ENCODE data around the gene CDC42BPA. TPM values are rescaled to one million over a fixed set of nuclear protein-coding genes. Genes with fewer than 3 reads are reported as not detected.

Gene CDC42BPA
- polyA plus RNA-seq, 1 donor from 2014 or later: 22.9 TPM

DNA sequence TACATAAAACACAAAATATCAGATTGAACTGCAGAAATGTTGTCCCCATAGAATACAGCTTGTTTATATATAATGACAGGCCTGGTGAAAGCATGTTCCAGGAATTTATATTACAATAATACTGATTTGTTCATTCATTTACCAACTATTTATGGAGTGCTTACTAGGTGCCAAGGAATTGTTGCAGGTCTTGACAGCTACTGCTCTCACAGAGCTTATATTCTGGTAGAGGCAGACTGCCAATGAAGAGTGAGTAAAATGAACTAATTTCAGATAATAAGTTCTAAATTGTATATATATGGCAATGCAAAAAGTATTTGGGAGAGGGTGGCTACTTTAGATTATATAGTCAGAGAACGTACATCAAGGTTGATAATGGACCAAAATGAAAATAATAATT lies 226.2 kb downstream of the CDC42BPA start:
- Histone ChIP-seq H3K4me3 (ENCODE audit: low read length) (no peak overlapping the region), H3K4me2 (ENCODE audit: low read length) (no peak overlapping the region), H3K9me3 (ENCODE audit: low read length) (no peaks in the 10 kb centered on the region), H3K9me2 (ENCODE audit: insufficient read depth, low read length) (no peaks in the 10 kb centered on the region), H4K20me1 (ENCODE audit: insufficient read depth) (no peaks in the 10 kb centered on the region), H3K27me3 (ENCODE audit: insufficient read depth, low read depth, low read length) (no peaks in the 10 kb centered on the region), H3K27ac (ENCODE audit: low read length) (no peak overlapping the region), H3K36me3 (ENCODE audit: insufficient read depth, low read length) (peaks cover 4% of the 10 kb centered on the region), H2AFZ (ENCODE audit: low read depth, low read length) (no peak overlapping the region), H3K79me2 (replicated peaks; ENCODE audit: insufficient read depth, low read length) (no peaks in the 10 kb centered on the region), H3K9ac (ENCODE audit: low read length) (no peak overlapping the region), H3F3A (ENCODE audit: insufficient read depth, low read length, poor library complexity, severe bottlenecking) (no peaks in the 10 kb centered on the region)
- TF ChIP-seq EZH2 (IDR thresholded peaks at IDR 0.05; ENCODE audit: borderline replicate concordance, insufficient read depth, low read length, poor library complexity, severe bottlenecking): no peak
- TF ChIP-seq TAF1 (IDR thresholded peaks at IDR 0.05; ENCODE audit: low read depth): no peak
- TF ChIP-seq, protein P1, sequence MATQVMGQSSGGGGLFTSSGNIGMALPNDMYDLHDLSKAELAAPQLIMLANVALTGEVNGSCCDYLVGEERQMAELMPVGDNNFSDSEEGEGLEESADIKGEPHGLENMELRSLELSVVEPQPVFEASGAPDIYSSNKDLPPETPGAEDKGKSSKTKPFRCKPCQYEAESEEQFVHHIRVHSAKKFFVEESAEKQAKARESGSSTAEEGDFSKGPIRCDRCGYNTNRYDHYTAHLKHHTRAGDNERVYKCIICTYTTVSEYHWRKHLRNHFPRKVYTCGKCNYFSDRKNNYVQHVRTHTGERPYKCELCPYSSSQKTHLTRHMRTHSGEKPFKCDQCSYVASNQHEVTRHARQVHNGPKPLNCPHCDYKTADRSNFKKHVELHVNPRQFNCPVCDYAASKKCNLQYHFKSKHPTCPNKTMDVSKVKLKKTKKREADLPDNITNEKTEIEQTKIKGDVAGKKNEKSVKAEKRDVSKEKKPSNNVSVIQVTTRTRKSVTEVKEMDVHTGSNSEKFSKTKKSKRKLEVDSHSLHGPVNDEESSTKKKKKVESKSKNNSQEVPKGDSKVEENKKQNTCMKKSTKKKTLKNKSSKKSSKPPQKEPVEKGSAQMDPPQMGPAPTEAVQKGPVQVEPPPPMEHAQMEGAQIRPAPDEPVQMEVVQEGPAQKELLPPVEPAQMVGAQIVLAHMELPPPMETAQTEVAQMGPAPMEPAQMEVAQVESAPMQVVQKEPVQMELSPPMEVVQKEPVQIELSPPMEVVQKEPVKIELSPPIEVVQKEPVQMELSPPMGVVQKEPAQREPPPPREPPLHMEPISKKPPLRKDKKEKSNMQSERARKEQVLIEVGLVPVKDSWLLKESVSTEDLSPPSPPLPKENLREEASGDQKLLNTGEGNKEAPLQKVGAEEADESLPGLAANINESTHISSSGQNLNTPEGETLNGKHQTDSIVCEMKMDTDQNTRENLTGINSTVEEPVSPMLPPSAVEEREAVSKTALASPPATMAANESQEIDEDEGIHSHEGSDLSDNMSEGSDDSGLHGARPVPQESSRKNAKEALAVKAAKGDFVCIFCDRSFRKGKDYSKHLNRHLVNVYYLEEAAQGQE (IDR thresholded peaks at IDR 0.05; ENCODE audit: borderline replicate concordance): no peak
- TF ChIP-seq MXI1 (conservative IDR thresholded peaks at IDR 0.05; ENCODE audit: poor library complexity, severe bottlenecking): no peak
- TF ChIP-seq RAD21 (conservative IDR thresholded peaks at IDR 0.05): no peak
- no peak for TF ChIP-seq POLR2AphosphoS5 (IDR thresholded peaks at IDR 0.05)

DNA sequence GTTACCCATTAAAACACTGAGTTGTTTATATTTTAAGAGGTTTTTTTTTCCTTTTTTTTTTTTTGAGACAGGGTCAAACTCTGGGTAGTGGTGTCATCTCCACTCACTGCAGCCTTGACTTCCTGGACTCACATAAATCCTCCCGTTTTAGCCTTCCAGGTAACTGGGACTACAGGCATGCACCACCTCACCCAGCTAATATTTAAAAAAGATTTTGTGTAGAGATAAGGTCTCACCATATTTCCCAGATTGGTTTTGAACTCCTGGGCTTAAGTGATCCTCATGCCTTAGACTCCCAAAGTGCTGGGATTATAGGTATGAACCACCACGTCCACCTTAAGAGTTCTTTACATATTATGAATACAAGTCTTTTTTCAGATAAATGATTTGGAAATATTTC lies 231.7 kb downstream of the CDC42BPA start:
- H3K4me3 ChIP-seq (ENCODE audit: low read length): no peak overlapping the region
- no peaks in the 10 kb centered on the region for H3K79me2 ChIP-seq (replicated peaks; ENCODE audit: insufficient read depth, low read length)
- no peaks in the 10 kb centered on the region for H3K9me3 ChIP-seq (ENCODE audit: low read length)
- H3F3A ChIP-seq (ENCODE audit: insufficient read depth, low read length, poor library complexity, severe bottlenecking): no peaks in the 10 kb centered on the region
- H2AFZ ChIP-seq (ENCODE audit: low read depth, low read length): no peak overlapping the region
- no peaks in the 10 kb centered on the region for H3K27me3 ChIP-seq (ENCODE audit: insufficient read depth, low read depth, low read length)
- H4K20me1 ChIP-seq (ENCODE audit: insufficient read depth): no peaks in the 10 kb centered on the region
- no peak overlapping the region for H3K27ac ChIP-seq (ENCODE audit: low read length)
- no peak overlapping the region for H3K9ac ChIP-seq (ENCODE audit: low read length)
- H3K36me3 ChIP-seq (ENCODE audit: insufficient read depth, low read length): peaks cover 4% of the 10 kb centered on the region
- no peak overlapping the region for H3K4me2 ChIP-seq (ENCODE audit: low read length)
- TF ChIP-seq POLR2AphosphoS5 (IDR thresholded peaks at IDR 0.05) (no peak), EZH2 (IDR thresholded peaks at IDR 0.05; ENCODE audit: borderline replicate concordance, insufficient read depth, low read length, poor library complexity, severe bottlenecking) (no peak), EP300 (conservative IDR thresholded peaks at IDR 0.05; ENCODE audit: poor library complexity, severe bottlenecking) (no peak), SMC3 (conservative IDR thresholded peaks at IDR 0.05; ENCODE audit: poor library complexity) (no peak), MXI1 (conservative IDR thresholded peaks at IDR 0.05; ENCODE audit: poor library complexity, severe bottlenecking) (no peak), TAF1 (IDR thresholded peaks at IDR 0.05; ENCODE audit: low read depth) (no peak), RAD21 (conservative IDR thresholded peaks at IDR 0.05) (no peak)
- TF ChIP-seq, protein P1 (IDR thresholded peaks at IDR 0.05; ENCODE audit: borderline replicate concordance): no peak
- TF ChIP-seq, protein P2, sequence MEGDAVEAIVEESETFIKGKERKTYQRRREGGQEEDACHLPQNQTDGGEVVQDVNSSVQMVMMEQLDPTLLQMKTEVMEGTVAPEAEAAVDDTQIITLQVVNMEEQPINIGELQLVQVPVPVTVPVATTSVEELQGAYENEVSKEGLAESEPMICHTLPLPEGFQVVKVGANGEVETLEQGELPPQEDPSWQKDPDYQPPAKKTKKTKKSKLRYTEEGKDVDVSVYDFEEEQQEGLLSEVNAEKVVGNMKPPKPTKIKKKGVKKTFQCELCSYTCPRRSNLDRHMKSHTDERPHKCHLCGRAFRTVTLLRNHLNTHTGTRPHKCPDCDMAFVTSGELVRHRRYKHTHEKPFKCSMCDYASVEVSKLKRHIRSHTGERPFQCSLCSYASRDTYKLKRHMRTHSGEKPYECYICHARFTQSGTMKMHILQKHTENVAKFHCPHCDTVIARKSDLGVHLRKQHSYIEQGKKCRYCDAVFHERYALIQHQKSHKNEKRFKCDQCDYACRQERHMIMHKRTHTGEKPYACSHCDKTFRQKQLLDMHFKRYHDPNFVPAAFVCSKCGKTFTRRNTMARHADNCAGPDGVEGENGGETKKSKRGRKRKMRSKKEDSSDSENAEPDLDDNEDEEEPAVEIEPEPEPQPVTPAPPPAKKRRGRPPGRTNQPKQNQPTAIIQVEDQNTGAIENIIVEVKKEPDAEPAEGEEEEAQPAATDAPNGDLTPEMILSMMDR (IDR thresholded peaks at IDR 0.05; ENCODE audit: poor library complexity, severe bottlenecking): no peak
- no peaks in the 10 kb centered on the region for H3K9me2 ChIP-seq (ENCODE audit: insufficient read depth, low read length)
